K562 (cell line): ENCODE results near the gene ARHGEF25. TPM values are rescaled to one million over a fixed set of nuclear protein-coding genes. Genes with fewer than 3 reads are reported as not detected.

ENCODE experiments used
- CBFA2T2 ChIP-seq: fragments of 450-650 bp; conservative IDR thresholded peaks from 2 replicates; pipeline ENCODE4 v1.6.1; 2017; ENCODE audit warnings: mild to moderate bottlenecking
- EHMT2 ChIP-seq: fragments of 450-650 bp; IDR thresholded peaks from 2 replicates; pipeline ENCODE4 v1.6.1; 2018; ENCODE audit warnings: antibody characterized with exemption
- FOXK1 ChIP-seq: sonication (generic); formaldehyde crosslinking; IDR thresholded peaks from 2 replicates; pipeline ENCODE4 v1.8.0; 2022; ENCODE audit warnings: missing genetic modification reagents, mild to moderate bottlenecking, borderline replicate concordance
- GATAD2B ChIP-seq: fragments of 450-650 bp; IDR thresholded peaks from 2 replicates; pipeline ENCODE4 v1.6.1; 2017; ENCODE audit warnings: mild to moderate bottlenecking, borderline replicate concordance
- IFI16 ChIP-seq: fragments of 250-450 bp; sonication (Bioruptor Pico); IDR thresholded peaks from 2 replicates; pipeline ENCODE4 v2.1.2; 2022; ENCODE audit warnings: mild to moderate bottlenecking, inconsistent platforms
- KDM2B ChIP-seq: fragments of 250-450 bp; sonication (Bioruptor Pico); IDR thresholded peaks from 2 replicates; pipeline ENCODE4 v1.8.0; 2021; ENCODE audit warnings: mild to moderate bottlenecking, moderate library complexity
- MAFK ChIP-seq: IDR thresholded peaks from 2 replicates; pipeline ENCODE4 v1.6.1; 2011; ENCODE audit warnings: low read length, improper control_type of control experiment
- MCM7 ChIP-seq, 2 experiments: fragments of 450-650 bp; IDR thresholded peaks; 2 replicates each; pipeline ENCODE4 v1.6.1; 2016 to 2018
- MECOM ChIP-seq: fragments of 250-450 bp; sonication (Bioruptor Pico); IDR thresholded peaks from 2 replicates; pipeline ENCODE4 v1.8.0; 2022; ENCODE audit warnings: inconsistent platforms
- NR2C2 ChIP-seq, 2 experiments: fragments of 200-800 bp in 1 of 2; sonication (Bioruptor generic) in 1 of 2; sonication (generic) in 1 of 2; formaldehyde crosslinking in 1 of 2; IDR thresholded peaks; 2 replicates each; pipeline versions ENCODE4 v1.6.1 to v1.8.0; 2016 to 2022; ENCODE audit warnings: mild to moderate bottlenecking in 1 of 2, missing compliant biosample characterization in 1 of 2, missing genetic modification characterization in 1 of 2, missing genetic modification reagents in 1 of 2
- SMAD4 ChIP-seq: fragments of 250-450 bp; sonication (Bioruptor Pico); conservative IDR thresholded peaks from 2 replicates; pipeline ENCODE4 v1.8.0; 2021; ENCODE audit warnings: inconsistent platforms, mild to moderate bottlenecking, moderate library complexity
- SMARCC2 ChIP-seq: fragments of 450-650 bp; IDR thresholded peaks from 2 replicates; pipeline ENCODE4 v1.6.1; 2017; ENCODE audit warnings: antibody characterized with exemption, moderate library complexity, mild to moderate bottlenecking, low read depth
- SREBF1 ChIP-seq: fragments of 150-350 bp; IDR thresholded peaks from 2 replicates; pipeline ENCODE4 v1.6.1; 2014; ENCODE audit warnings: antibody characterized with exemption, low read depth, low read length, borderline replicate concordance
- TCFL5 ChIP-seq: fragments of 250-450 bp; sonication (Bioruptor Pico); conservative IDR thresholded peaks from 2 replicates; pipeline ENCODE4 v1.6.1; 2021; ENCODE audit warnings: mild to moderate bottlenecking, moderate library complexity, matching md5 sums
- ZBTB2 ChIP-seq: fragments of 450-650 bp; IDR thresholded peaks from 2 replicates; pipeline ENCODE4 v1.6.1; 2016; ENCODE audit warnings: antibody characterized with exemption
- ZNF431 ChIP-seq: sonication (generic); formaldehyde crosslinking; IDR thresholded peaks from 2 replicates; pipeline ENCODE4 v1.8.0; 2022; ENCODE audit warnings: mild to moderate bottlenecking, missing genetic modification reagents
- ZNF707 ChIP-seq: fragments of 250-450 bp; sonication (Bioruptor Pico); conservative IDR thresholded peaks from 2 replicates; pipeline ENCODE4 v1.8.0; 2022; ENCODE audit warnings: inconsistent platforms, mild to moderate bottlenecking, moderate library complexity
- polyA plus RNA-seq, 8 experiments: library from polyadenylated mRNA; depleted of rRNA in 4 of 8; stranded (reverse) in 5 of 8; unstranded in 3 of 8; fragments of >200 nt; fragmentation: Nextera tagmentation in 2 of 8; fragmentation: Illumina TruSeq in 1 of 8; extraction: Ambion mirVana in 2 of 8; extraction: Trizol in 1 of 8; gene quantifications; 2 replicates each; pipeline versions ENCODE4 v1.2.1 to v1.2.3, GENCODE V29; 2011 to 2014; ENCODE audit warnings: inconsistent platforms in 1 of 8, missing spikeins in 1 of 8
- total RNA-seq, 7 experiments: library from RNA; depleted of rRNA in 6 of 7; stranded (reverse); fragments of >200 nt in 6 of 7; fragmentation: Illumina TruSeq in 2 of 7; extraction: Trizol in 2 of 7; gene quantifications; 2 replicates each; pipeline versions ENCODE4 v1.2.1 to v1.2.3, GENCODE V29; 2011 to 2021; ENCODE audit warnings: low replicate concordance in 1 of 7
- TF ChIP-seq, protein P1 (sequence below): IDR thresholded peaks from 2 replicates; pipeline ENCODE4 v1.6.1; 2011; ENCODE audit not compliant: insufficient read length; ENCODE audit errors: extremely low read depth
- TF ChIP-seq, protein P2 (sequence below), 3 experiments: IDR thresholded peaks in 2 of 3; conservative IDR thresholded peaks in 1 of 3; 2 replicates each; pipeline ENCODE4 v1.5.1; 2011 to 2012; ENCODE audit warnings: low read length in 3 of 3, mild to moderate bottlenecking in 3 of 3, control low read depth in 2 of 3, improper control_type of control experiment in 1 of 3, inconsistent platforms in 1 of 3, low read depth in 1 of 3, mixed read lengths in 1 of 3, moderate library complexity in 1 of 3; ENCODE audit not compliant: insufficient read depth in 2 of 3
- TF ChIP-seq, protein P3 (sequence below): fragments of 250-450 bp; sonication (Bioruptor Pico); IDR thresholded peaks from 2 replicates; pipeline ENCODE4 v1.8.0; 2021; ENCODE audit warnings: borderline replicate concordance, mild to moderate bottlenecking, moderate library complexity; ENCODE audit not compliant: poor library complexity, severe bottlenecking
- TF ChIP-seq, protein P4 (sequence below), 2 experiments: fragments of 450-650 bp; conservative IDR thresholded peaks; 2 replicates each; pipeline ENCODE4 v1.6.1; 2017; ENCODE audit warnings: mild to moderate bottlenecking in 2 of 2, moderate library complexity in 2 of 2

Gene ARHGEF25
- total and polyA plus RNA-seq, 9 of the 15 experiments (the other 6 are each of a cell fraction or from before 2014, with no cell fraction given), result 0.13 to 17.3 (median 11.6) TPM

DNA sequence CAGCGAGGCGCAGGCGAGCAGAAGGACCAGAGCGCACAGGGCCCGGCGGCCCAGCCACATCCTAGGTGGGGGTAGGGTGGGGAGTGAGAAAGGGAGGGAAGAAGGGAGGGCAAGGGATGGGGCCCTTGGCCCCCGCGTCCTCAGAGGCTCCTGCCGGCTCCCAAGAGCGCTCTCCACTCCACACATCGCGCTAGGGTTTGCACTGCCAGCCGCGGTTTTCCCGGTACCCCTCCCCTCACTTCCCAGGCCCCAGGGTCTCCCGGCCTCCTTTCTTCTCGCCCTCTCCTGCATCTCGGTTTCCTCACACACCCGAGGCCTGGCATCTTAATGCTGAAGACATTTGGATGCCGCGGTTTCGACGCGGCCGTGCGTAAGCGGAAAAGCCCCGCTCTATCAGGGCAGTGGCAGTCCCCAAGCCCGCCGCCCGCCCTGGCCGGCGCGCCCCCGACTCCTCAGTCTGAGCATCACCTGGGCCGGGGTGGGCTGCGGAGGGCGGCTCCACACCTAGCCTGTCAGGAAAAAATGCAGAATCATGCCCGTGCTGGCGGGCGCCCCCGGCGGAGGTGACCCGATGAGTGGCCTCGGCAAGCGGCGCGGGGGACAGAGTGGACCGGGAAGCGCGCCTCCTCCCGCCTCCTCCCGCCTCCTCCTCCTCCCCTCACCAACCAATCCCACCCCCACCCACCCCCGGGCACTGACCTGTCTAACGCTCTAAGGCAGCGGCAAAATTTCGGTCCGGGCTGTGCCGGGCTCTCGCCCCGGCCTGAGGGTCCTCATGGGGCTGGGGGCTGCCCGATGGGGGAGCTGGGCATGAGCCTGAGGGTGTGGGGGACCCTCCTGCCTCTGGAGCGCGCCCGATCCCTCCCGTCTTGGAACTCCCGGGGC, 21.1 kb downstream of the ARHGEF25 start (continued):
- TF ChIP-seq, protein P1, sequence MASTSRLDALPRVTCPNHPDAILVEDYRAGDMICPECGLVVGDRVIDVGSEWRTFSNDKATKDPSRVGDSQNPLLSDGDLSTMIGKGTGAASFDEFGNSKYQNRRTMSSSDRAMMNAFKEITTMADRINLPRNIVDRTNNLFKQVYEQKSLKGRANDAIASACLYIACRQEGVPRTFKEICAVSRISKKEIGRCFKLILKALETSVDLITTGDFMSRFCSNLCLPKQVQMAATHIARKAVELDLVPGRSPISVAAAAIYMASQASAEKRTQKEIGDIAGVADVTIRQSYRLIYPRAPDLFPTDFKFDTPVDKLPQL, result no peak
- no peak for TF ChIP-seq FOXK1
- no peak for TF ChIP-seq ZBTB2
- peak; percentile 22; the same call in 1 of the 2 replicates for TF ChIP-seq MAFK
- no peak for TF ChIP-seq ZNF431
- no peak for TF ChIP-seq SREBF1
- no peak for TF ChIP-seq ZNF707 (CRISPR knock-in tag)
- TF ChIP-seq MECOM (CRISPR knock-in tag), result no peak
- TF ChIP-seq CBFA2T2, result no peak
- TF ChIP-seq, protein P2, sequence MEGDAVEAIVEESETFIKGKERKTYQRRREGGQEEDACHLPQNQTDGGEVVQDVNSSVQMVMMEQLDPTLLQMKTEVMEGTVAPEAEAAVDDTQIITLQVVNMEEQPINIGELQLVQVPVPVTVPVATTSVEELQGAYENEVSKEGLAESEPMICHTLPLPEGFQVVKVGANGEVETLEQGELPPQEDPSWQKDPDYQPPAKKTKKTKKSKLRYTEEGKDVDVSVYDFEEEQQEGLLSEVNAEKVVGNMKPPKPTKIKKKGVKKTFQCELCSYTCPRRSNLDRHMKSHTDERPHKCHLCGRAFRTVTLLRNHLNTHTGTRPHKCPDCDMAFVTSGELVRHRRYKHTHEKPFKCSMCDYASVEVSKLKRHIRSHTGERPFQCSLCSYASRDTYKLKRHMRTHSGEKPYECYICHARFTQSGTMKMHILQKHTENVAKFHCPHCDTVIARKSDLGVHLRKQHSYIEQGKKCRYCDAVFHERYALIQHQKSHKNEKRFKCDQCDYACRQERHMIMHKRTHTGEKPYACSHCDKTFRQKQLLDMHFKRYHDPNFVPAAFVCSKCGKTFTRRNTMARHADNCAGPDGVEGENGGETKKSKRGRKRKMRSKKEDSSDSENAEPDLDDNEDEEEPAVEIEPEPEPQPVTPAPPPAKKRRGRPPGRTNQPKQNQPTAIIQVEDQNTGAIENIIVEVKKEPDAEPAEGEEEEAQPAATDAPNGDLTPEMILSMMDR (IDR thresholded peaks at IDR 0.05 in 2 of 3, conservative IDR thresholded peaks at IDR 0.05 in 1 of 3; ENCODE audit: insufficient read depth in 2 of 3, low read depth in 1 of 3, low read length in 3 of 3), result peak in 2 of 3 experiments; percentile 21 to 28; a peak in 3 of 6 replicates
- TF ChIP-seq TCFL5, result no peak
- TF ChIP-seq SMARCC2, result no peak
- no peak for TF ChIP-seq MCM7 (IDR thresholded peaks at IDR 0.05)
- TF ChIP-seq, protein P3, sequence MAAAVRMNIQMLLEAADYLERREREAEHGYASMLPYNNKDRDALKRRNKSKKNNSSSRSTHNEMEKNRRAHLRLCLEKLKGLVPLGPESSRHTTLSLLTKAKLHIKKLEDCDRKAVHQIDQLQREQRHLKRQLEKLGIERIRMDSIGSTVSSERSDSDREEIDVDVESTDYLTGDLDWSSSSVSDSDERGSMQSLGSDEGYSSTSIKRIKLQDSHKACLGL (CRISPR knock-in tag), result no peak
- TF ChIP-seq, protein P4, sequence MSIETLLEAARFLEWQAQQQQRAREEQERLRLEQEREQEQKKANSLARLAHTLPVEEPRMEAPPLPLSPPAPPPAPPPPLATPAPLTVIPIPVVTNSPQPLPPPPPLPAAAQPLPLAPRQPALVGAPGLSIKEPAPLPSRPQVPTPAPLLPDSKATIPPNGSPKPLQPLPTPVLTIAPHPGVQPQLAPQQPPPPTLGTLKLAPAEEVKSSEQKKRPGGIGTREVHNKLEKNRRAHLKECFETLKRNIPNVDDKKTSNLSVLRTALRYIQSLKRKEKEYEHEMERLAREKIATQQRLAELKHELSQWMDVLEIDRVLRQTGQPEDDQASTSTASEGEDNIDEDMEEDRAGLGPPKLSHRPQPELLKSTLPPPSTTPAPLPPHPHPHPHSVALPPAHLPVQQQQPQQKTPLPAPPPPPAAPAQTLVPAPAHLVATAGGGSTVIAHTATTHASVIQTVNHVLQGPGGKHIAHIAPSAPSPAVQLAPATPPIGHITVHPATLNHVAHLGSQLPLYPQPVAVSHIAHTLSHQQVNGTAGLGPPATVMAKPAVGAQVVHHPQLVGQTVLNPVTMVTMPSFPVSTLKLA (conservative IDR thresholded peaks at IDR 0.05), result 0 out of 4 replicates have a peak, but pooled peaks of 1 of the 2 experiments have one; percentile 1
- no peak for TF ChIP-seq SMAD4
- 0 out of 2 replicates have a peak, but pooled peaks have one; percentile 32 for TF ChIP-seq KDM2B (CRISPR knock-in tag)
- TF ChIP-seq GATAD2B, result no peak
- TF ChIP-seq EHMT2, result no peak
- no peak for TF ChIP-seq IFI16
- no peak for TF ChIP-seq NR2C2 (CRISPR knock-in tag; IDR thresholded peaks at IDR 0.05)
- 0 out of 2 replicates have a peak, but pooled peaks have one; percentile 3 for TF ChIP-seq NR2C2 (tag; IDR thresholded peaks at IDR 0.05)
